Panc1 (cell line): Measurements from ENCODE around the gene NFKBIL1.

Experiments used
- REST ChIP-seq, 2 experiments: IDR thresholded peaks; 2 replicates each; pipeline ENCODE4 v1.6.1; 2011 to 2012; ENCODE audit warnings: low read depth in 2 of 2, control low read depth in 1 of 2, low read length in 1 of 2, mild to moderate bottlenecking in 1 of 2, moderate library complexity in 1 of 2; ENCODE audit not compliant: insufficient read depth in 1 of 2
- SIN3A ChIP-seq: IDR thresholded peaks from 2 replicates; pipeline ENCODE4 v1.6.1; 2012; ENCODE audit warnings: low read depth, mild to moderate bottlenecking, low read length, moderate library complexity, borderline replicate concordance; ENCODE audit not compliant: insufficient read depth
- TF ChIP-seq, protein P1 (sequence below): fragments of 450-650 bp; IDR thresholded peaks from 2 replicates; pipeline ENCODE4 v1.5.1; 2017; ENCODE audit warnings: mild to moderate bottlenecking

DNA sequence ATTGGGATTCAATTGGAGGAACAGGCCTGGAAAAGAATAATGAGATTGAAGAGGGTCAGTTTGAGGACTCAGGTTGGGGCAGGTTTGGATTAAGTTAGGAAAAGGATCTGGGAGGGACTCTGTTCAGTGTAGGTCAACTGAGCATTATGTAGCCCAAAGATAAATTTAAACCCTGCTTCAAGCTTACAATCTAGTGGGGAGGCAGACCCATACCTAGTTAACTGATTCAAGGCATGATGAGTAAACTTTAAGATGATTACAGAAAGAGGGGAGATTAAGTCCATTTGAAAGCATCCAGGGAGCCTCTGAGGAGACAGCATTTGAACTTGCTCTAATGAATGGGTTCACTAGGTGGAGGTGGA is 13.3 kb downstream of the NFKBIL1 start:
- TF ChIP-seq, protein P1, sequence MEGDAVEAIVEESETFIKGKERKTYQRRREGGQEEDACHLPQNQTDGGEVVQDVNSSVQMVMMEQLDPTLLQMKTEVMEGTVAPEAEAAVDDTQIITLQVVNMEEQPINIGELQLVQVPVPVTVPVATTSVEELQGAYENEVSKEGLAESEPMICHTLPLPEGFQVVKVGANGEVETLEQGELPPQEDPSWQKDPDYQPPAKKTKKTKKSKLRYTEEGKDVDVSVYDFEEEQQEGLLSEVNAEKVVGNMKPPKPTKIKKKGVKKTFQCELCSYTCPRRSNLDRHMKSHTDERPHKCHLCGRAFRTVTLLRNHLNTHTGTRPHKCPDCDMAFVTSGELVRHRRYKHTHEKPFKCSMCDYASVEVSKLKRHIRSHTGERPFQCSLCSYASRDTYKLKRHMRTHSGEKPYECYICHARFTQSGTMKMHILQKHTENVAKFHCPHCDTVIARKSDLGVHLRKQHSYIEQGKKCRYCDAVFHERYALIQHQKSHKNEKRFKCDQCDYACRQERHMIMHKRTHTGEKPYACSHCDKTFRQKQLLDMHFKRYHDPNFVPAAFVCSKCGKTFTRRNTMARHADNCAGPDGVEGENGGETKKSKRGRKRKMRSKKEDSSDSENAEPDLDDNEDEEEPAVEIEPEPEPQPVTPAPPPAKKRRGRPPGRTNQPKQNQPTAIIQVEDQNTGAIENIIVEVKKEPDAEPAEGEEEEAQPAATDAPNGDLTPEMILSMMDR, result no peak
- TF ChIP-seq REST (IDR thresholded peaks at IDR 0.05; ENCODE audit: insufficient read depth in 1 of 2, low read depth in 2 of 2, low read length in 1 of 2) (no peak), SIN3A (no peak)
